ENCODE data around the gene SKP1.

SKP1 gene

GRCh38 chr5:134130239-134130945 lies 46.4 kb downstream of the SKP1 start:
- Histone ChIP-seq H2AFZ (ENCODE audit: low read depth, low read length) (no peak overlapping the region), H3K4me3 (ENCODE audit: low read depth in 1 of 2, low read length in 2 of 2) (no peak overlapping the region), H3K36me3 (ENCODE audit: insufficient read depth, low read length) (peaks cover 45% of the 10 kb centered on the region), H3K4me1 (ENCODE audit: insufficient read depth, low read length) (peaks cover 24% of the 10 kb centered on the region), H3K9ac (ENCODE audit: low read depth, low read length) (no peak overlapping the region), H3K9me3 (ENCODE audit: insufficient read depth, low read length, severe bottlenecking) (no peaks in the 10 kb centered on the region), H4K20me1 (ENCODE audit: insufficient read depth, low read length) (peaks cover 72% of the 10 kb centered on the region), H3K27me3 (ENCODE audit: insufficient read depth, low read length, poor library complexity) (no peaks in the 10 kb centered on the region), H3K4me2 (ENCODE audit: insufficient read depth, low read length) (no peak overlapping the region), H3K79me2 (ENCODE audit: insufficient read depth, low read length) (0 out of 2 replicates have a peak, but pooled peaks cover 2% of the 10 kb centered on the region), H3K27ac (ENCODE audit: low read length) (no peak overlapping the region)
- TF ChIP-seq EZH2 (IDR thresholded peaks at IDR 0.05; ENCODE audit: borderline replicate concordance, low read depth, low read length, severe bottlenecking): no peak
- no peak for TF ChIP-seq CTCF (IDR thresholded peaks at IDR 0.05; ENCODE audit: borderline replicate concordance, extremely low read depth, low read length, poor library complexity, severe bottlenecking)
- ATAC-seq (ENCODE audit: insufficient read depth, low read depth): no peak
- no peak for DNase-seq

GRCh38 chr5:134129411-134130238 lies 47.1 kb downstream of the SKP1 start:
- peaks cover 27% of the 10 kb centered on the region for H3K4me1 ChIP-seq (ENCODE audit: insufficient read depth, low read length)
- H3K4me3 ChIP-seq (ENCODE audit: low read depth in 1 of 2, low read length in 2 of 2): no peak overlapping the region
- H3K4me2 ChIP-seq (ENCODE audit: insufficient read depth, low read length): no peak overlapping the region
- peaks cover 37% of the 10 kb centered on the region for H3K36me3 ChIP-seq (ENCODE audit: insufficient read depth, low read length)
- no peak overlapping the region for H3K27ac ChIP-seq (ENCODE audit: low read length)
- H3K79me2 ChIP-seq (ENCODE audit: insufficient read depth, low read length): 0 out of 2 replicates have a peak, but pooled peaks cover 2% of the 10 kb centered on the region
- no peaks in the 10 kb centered on the region for H3K9me3 ChIP-seq (ENCODE audit: insufficient read depth, low read length, severe bottlenecking)
- no peak for TF ChIP-seq CTCF (IDR thresholded peaks at IDR 0.05; ENCODE audit: borderline replicate concordance, extremely low read depth, low read length, poor library complexity, severe bottlenecking)
- no peak for TF ChIP-seq EZH2 (IDR thresholded peaks at IDR 0.05; ENCODE audit: borderline replicate concordance, low read depth, low read length, severe bottlenecking)
- DNase-seq (no peak), ATAC-seq (ENCODE audit: insufficient read depth, low read depth) (no peak)
- H4K20me1 ChIP-seq (ENCODE audit: insufficient read depth, low read length): peaks cover 71% of the 10 kb centered on the region
- no peak overlapping the region for H2AFZ ChIP-seq (ENCODE audit: low read depth, low read length)
- no peaks in the 10 kb centered on the region for H3K27me3 ChIP-seq (ENCODE audit: insufficient read depth, low read length, poor library complexity)
- H3K9ac ChIP-seq (ENCODE audit: low read depth, low read length): no peak overlapping the region

GRCh38 chr5:134128648-134128995 lies 48.1 kb downstream of the SKP1 start:
- no peak overlapping the region for H3K4me3 ChIP-seq (ENCODE audit: low read depth in 1 of 2, low read length in 2 of 2)
- no peak for ATAC-seq (ENCODE audit: insufficient read depth, low read depth)
- peaks cover 28% of the 10 kb centered on the region for H3K36me3 ChIP-seq (ENCODE audit: insufficient read depth, low read length)
- no peak overlapping the region for H3K27ac ChIP-seq (ENCODE audit: low read length)
- H3K4me1 ChIP-seq (ENCODE audit: insufficient read depth, low read length): peaks cover 25% of the 10 kb centered on the region
- H4K20me1 ChIP-seq (ENCODE audit: insufficient read depth, low read length): peaks cover 62% of the 10 kb centered on the region
- no peaks in the 10 kb centered on the region for H3K27me3 ChIP-seq (ENCODE audit: insufficient read depth, low read length, poor library complexity)
- H3K4me2 ChIP-seq (ENCODE audit: insufficient read depth, low read length): no peak overlapping the region
- TF ChIP-seq EZH2 (IDR thresholded peaks at IDR 0.05; ENCODE audit: borderline replicate concordance, low read depth, low read length, severe bottlenecking): no peak
- TF ChIP-seq CTCF (IDR thresholded peaks at IDR 0.05; ENCODE audit: borderline replicate concordance, extremely low read depth, low read length, poor library complexity, severe bottlenecking): no peak
- no peak overlapping the region for H2AFZ ChIP-seq (ENCODE audit: low read depth, low read length)
- 0 out of 2 replicates have a peak, but pooled peaks cover 2% of the 10 kb centered on the region for H3K79me2 ChIP-seq (ENCODE audit: insufficient read depth, low read length)
- H3K9me3 ChIP-seq (ENCODE audit: insufficient read depth, low read length, severe bottlenecking): no peaks in the 10 kb centered on the region
- H3K9ac ChIP-seq (ENCODE audit: low read depth, low read length): no peak overlapping the region
- DNase-seq: no peak
